ENCODE data around the gene TRIM47. TPM values are rescaled to one million over a fixed set of nuclear protein-coding genes. Genes with fewer than 3 reads are reported as not detected.

Gene TRIM47, protein sequence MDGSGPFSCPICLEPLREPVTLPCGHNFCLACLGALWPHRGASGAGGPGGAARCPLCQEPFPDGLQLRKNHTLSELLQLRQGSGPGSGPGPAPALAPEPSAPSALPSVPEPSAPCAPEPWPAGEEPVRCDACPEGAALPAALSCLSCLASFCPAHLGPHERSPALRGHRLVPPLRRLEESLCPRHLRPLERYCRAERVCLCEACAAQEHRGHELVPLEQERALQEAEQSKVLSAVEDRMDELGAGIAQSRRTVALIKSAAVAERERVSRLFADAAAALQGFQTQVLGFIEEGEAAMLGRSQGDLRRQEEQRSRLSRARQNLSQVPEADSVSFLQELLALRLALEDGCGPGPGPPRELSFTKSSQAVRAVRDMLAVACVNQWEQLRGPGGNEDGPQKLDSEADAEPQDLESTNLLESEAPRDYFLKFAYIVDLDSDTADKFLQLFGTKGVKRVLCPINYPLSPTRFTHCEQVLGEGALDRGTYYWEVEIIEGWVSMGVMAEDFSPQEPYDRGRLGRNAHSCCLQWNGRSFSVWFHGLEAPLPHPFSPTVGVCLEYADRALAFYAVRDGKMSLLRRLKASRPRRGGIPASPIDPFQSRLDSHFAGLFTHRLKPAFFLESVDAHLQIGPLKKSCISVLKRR
- total RNA-seq, result 13.5 and 15.1 TPM in 2 replicates

DNA sequence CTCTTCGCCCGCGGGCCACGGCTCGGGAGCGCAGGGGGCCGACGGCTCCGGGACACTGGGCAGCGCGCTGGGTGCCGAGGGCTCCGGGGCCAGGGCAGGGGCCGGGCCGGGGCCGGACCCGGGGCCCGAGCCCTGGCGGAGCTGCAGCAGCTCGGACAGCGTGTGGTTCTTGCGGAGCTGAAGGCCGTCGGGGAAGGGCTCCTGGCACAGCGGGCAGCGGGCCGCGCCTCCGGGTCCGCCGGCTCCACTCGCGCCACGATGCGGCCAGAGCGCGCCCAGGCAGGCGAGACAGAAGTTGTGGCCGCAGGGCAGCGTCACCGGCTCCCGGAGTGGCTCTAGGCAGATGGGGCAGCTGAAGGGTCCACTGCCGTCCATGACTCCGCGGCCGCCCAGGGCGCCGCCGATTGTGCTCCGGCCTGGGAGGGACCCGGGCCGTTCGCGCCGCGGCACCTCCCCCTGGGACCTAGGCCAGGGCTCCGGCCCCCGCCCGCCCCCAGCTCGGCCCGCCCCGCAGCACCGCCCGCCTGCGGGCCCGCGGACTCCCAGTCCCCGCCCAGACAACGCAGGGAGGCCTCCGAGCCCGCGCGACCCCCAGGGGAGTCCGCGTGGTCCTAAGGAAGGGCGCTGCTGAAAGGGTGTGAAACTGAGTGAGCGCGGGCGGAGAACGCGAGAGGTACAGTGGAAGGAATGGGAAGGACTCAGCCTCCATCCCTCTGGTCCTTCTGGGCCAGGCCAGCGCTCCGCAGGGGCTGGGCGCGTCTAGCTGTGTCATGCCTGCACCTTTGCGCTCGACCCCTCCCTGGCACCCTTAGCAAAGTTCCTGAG, at the start of gene TRIM47:
TRIM47 (minus strand) TSS at position 408 of the 825 bp plus-strand sequence; CDS start at position 375, 33 bp downstream.
- TF ChIP-seq, protein P1, sequence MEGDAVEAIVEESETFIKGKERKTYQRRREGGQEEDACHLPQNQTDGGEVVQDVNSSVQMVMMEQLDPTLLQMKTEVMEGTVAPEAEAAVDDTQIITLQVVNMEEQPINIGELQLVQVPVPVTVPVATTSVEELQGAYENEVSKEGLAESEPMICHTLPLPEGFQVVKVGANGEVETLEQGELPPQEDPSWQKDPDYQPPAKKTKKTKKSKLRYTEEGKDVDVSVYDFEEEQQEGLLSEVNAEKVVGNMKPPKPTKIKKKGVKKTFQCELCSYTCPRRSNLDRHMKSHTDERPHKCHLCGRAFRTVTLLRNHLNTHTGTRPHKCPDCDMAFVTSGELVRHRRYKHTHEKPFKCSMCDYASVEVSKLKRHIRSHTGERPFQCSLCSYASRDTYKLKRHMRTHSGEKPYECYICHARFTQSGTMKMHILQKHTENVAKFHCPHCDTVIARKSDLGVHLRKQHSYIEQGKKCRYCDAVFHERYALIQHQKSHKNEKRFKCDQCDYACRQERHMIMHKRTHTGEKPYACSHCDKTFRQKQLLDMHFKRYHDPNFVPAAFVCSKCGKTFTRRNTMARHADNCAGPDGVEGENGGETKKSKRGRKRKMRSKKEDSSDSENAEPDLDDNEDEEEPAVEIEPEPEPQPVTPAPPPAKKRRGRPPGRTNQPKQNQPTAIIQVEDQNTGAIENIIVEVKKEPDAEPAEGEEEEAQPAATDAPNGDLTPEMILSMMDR (IDR thresholded peaks at IDR 0.05; ENCODE audit: insufficient read depth, low read depth, low read length), result peak; percentile 35
- peak within 1 kb of the TSS; percentile 66 for H3K4me3 ChIP-seq (ENCODE audit: low read depth, low read length)
- peak; percentile 75 for DNase-seq (ENCODE audit: low read depth)

DNA sequence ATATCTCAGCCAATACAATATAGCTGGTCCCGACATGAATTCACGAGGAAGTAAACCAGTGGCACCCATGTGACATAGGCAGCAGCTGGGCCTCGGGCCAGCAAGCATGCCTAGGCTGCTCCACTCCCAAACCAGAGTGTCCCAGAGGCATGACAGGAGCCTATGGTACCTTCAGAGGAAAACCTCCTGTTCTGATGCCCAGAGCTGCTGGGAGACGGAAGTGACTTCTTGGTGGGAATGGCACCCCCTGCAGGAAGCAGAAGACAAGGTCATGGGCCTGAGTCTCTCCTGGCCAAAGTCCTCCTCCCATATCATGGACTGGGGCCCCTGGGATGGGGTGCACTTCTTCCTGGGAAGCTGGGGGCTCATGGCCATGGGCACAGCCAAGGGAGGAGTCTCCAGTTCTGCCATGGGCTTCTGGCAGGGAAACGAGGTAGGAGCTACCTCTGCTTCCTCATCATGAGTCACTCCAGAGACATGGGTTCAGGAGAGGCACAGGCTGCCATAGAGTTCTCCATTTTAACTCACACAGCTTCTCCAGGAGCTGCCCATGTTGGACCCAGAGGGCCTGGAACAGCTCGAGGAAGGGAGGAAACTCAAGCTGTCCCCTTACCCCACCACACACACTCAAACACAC, 49.0 kb upstream of the TRIM47 start:
- H3K4me3 ChIP-seq (ENCODE audit: low read depth, low read length), result no peak overlapping the region
- TF ChIP-seq, protein P1 (IDR thresholded peaks at IDR 0.05; ENCODE audit: insufficient read depth, low read depth, low read length), result peak; percentile 16
- DNase-seq (ENCODE audit: low read depth), result peak; percentile 45

DNA sequence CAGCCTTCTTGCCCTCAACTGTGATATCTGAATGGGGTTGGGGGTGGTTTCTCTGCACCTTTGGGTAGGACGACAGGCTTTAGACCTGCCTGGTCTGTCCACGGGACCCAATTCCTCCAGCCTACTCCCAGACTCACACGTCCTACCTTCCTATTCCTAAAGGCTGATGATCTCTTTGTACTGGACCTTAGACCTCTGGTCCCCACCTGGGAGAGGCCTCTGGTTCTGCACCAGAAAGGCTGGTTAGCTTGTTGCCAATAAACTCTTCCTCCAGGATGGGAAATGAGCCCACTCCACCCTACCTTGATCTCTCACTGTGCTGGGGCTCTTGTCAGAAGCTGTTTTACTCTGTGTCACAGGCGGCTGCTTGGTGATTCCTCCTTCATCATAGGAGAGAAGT, 48.1 kb upstream of the TRIM47 start:
- no peak for DNase-seq (ENCODE audit: low read depth)
- TF ChIP-seq, protein P1 (IDR thresholded peaks at IDR 0.05; ENCODE audit: insufficient read depth, low read depth, low read length), result no peak
- no peak overlapping the region for H3K4me3 ChIP-seq (ENCODE audit: low read depth, low read length)

DNA sequence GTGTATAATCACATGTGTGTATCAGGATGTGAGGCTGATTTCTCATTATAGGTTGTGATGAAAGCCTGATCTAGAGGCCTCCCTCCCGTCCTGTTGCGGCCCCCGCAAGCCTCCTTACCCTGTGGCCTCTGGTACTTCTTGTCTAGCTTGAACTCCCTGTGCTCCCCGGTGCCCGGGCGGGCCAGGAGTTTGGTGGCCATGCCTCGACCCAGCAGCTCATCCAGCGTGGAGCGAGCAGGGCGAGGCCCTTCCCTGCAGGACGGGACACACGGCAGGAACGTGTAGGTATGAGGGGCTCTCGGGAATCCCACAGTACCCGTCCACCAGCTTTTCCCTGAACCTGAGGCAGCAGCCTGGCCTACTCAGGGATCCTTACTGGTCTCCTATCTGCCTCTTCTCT, 47.5 kb upstream of the TRIM47 start:
- TF ChIP-seq, protein P1 (IDR thresholded peaks at IDR 0.05; ENCODE audit: insufficient read depth, low read depth, low read length), result no peak
- DNase-seq (ENCODE audit: low read depth), result no peak
- no peak overlapping the region for H3K4me3 ChIP-seq (ENCODE audit: low read depth, low read length)

DNA sequence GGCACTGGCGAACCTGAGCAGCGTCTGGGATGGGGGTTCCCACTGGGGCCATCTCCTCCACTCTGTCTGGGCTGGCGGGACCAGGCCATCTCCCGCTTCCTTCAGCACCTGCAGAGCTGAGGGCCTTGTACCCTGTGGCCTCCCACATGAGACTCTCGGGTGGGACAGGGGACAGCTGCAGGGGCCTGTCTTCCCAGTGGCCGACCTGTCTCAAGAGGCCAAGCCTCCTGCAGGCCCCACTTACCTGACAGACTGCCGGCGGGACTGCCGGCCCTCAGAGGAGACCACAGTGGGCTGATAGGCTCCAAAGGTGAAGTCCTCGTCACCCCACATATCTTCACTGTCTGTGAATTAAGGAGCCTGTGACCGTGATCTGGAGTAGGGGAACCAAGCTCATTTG, 46.7 kb upstream of the TRIM47 start:
- TF ChIP-seq, protein P1 (IDR thresholded peaks at IDR 0.05; ENCODE audit: insufficient read depth, low read depth, low read length), result no peak
- no peak for DNase-seq (ENCODE audit: low read depth)
- no peak overlapping the region for H3K4me3 ChIP-seq (ENCODE audit: low read depth, low read length)
